GM19397 (cell line): ENCODE results near the gene RIBC1.
"Not testable (repeated sequence)": the region's sequence is repeated elsewhere in the genome, so short reads cannot be mapped to it uniquely, and the experiment has no call there.

Source experiments
- ATAC-seq: cut with Tn5 transposase; IDR thresholded peaks from one replicate; pipeline ENCODE4 v1.9.1; 2021; ENCODE audit warnings: mild to moderate bottlenecking, moderate library complexity; ENCODE audit not compliant: unreplicated experiment

RIBC1 gene

GRCh38 chrX:53422861-53423306 lies at the start of gene RIBC1:
TSS of gene RIBC1 (plus strand) at chrX:53422873. CDS start at chrX:53426277, 3,404 bp downstream.
- no peak for ATAC-seq

GRCh38 chrX:53373307-53373706 lies 49.4 kb upstream of the RIBC1 start:
- ATAC-seq = no peak

GRCh38 chrX:53374222-53374820 lies 48.4 kb upstream of the RIBC1 start:
- ATAC-seq = no peak

- ATAC-seq = no peak
Observed at GRCh38 chrX:53374923-53375322, 47.8 kb upstream of the RIBC1 start.

GRCh38 chrX:53376888-53377287 lies 45.8 kb upstream of the RIBC1 start:
- no peak for ATAC-seq

- ATAC-seq = no peak
Observed at GRCh38 chrX:53377464-53377863, 45.2 kb upstream of the RIBC1 start.

GRCh38 chrX:53379008-53379710 lies 43.5 kb upstream of the RIBC1 start:
- no peak for ATAC-seq

GRCh38 chrX:53379747-53380146 lies 42.9 kb upstream of the RIBC1 start:
- ATAC-seq = no peak

- no peak for ATAC-seq
Observed at GRCh38 chrX:53383376-53384076, 39.1 kb upstream of the RIBC1 start.

GRCh38 chrX:53395605-53396298 lies 26.9 kb upstream of the RIBC1 start:
- ATAC-seq = no peak

- ATAC-seq = no peak
Observed at GRCh38 chrX:53398216-53398615, 24.5 kb upstream of the RIBC1 start.

- ATAC-seq = no peak
Observed at GRCh38 chrX:53403535-53403934, 19.1 kb upstream of the RIBC1 start.

- ATAC-seq = no peak
Observed at GRCh38 chrX:53412446-53412845, 10.2 kb upstream of the RIBC1 start.

GRCh38 chrX:53420351-53420750 lies 2.3 kb upstream of the RIBC1 start:
- ATAC-seq = not testable (repeated sequence)

GRCh38 chrX:53421125-53421524 lies 1.5 kb upstream of the RIBC1 start:
- ATAC-seq = no peak

GRCh38 chrX:53421772-53422085 lies 944 bp upstream of the RIBC1 start:
- peak; percentile 22 for ATAC-seq

GRCh38 chrX:53422086-53422860 lies 400 bp upstream of the RIBC1 start, which contains the start of gene SMC1A:
TSS of gene SMC1A (minus strand) at chrX:53422654. CDS start at chrX:53422600, 54 bp downstream.
- ATAC-seq = peak; percentile 89

- no peak for ATAC-seq
Observed at GRCh38 chrX:53429755-53430154, 7.1 kb downstream of the RIBC1 start.

- no peak for ATAC-seq
Observed at GRCh38 chrX:53430231-53430630, 7.6 kb downstream of the RIBC1 start.
